ENCODE measurements around the gene KCTD18.

DNA sequence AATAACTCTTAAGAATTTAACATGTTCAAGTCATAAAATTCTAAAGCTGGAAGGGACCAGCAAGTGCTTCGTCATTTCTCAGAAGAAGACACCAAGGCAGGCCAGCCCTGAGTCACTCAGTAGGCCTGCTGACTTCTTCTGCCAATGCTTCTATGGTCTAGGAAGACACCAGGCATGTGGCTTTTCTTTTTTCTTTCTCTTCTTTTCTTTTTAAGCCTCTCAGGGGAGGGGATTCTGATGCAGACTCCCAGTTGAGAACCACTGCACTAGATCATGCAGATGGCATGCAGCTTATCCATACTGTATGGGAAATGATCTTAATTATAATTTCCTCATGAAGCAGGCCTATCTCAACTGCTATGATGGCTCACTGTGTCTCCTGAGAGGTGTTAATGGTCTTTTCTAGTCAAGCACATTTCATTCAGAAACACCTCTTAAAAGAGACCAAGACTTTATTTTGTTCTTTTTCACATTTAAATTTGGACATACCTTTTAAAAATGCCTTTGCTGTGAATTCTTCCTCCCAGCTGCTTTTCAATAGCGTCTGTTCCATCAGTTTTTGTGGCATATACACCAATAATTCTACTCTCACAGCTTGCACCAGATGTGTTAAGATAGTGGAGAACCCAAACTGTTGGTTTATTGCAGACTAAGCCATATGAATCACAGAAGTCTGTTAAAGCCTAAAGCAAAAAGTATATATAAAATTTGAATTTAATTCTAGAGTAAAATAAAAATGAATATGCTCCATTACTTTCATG is 11.3 kb downstream of the KCTD18 start:
- TF ChIP-seq POLR2A (IDR thresholded peaks at IDR 0.05; ENCODE audit: low read length) = no peak
- no peak for TF ChIP-seq GATA1 (IDR thresholded peaks at IDR 0.05; ENCODE audit: low read depth, low read length)

Data from erythroblast (primary cell).